Neuronal stem cell (in vitro differentiated cells): ENCODE results near the gene C9orf40.
A peak's percentile ranks its signal among the peaks of the same experiment; 100 is the strongest.

Experiments used
- DNase-seq: peaks from one replicate; pipeline ENCODE4 v3.0.0-alpha.2; 2013; ENCODE audit warnings: low spot score
- H2AFZ ChIP-seq: one replicate; pipeline ENCODE4 v1.6.1; 2013; ENCODE audit warnings: mild to moderate bottlenecking, low read length, inconsistent platforms
- H2AK5ac ChIP-seq: 2 replicates; pipeline ENCODE4 v1.6.1; 2013; ENCODE audit warnings: low read depth, mild to moderate bottlenecking, inconsistent platforms, low read length, moderate library complexity, mixed read lengths
- H2BK120ac ChIP-seq: 2 replicates; pipeline ENCODE4 v1.6.1; 2013; ENCODE audit warnings: low read depth, mild to moderate bottlenecking, inconsistent platforms, low read length, moderate library complexity, mixed read lengths
- H2BK12ac ChIP-seq: one replicate; pipeline ENCODE4 v1.6.1; 2013; ENCODE audit warnings: low read length, inconsistent platforms
- H2BK15ac ChIP-seq: 2 replicates; pipeline ENCODE4 v1.6.1; 2013; ENCODE audit warnings: mild to moderate bottlenecking, low read length, inconsistent platforms, mixed read lengths
- H2BK5ac ChIP-seq: one replicate; pipeline ENCODE4 v1.6.1; 2013; ENCODE audit warnings: inconsistent platforms, mild to moderate bottlenecking, low read length, moderate library complexity
- H3K14ac ChIP-seq: one replicate; pipeline ENCODE4 v1.6.1; 2013; ENCODE audit warnings: low read length, inconsistent platforms
- H3K18ac ChIP-seq: 2 replicates; pipeline ENCODE4 v1.6.1; 2013; ENCODE audit warnings: low read length, inconsistent platforms
- H3K23ac ChIP-seq: 2 replicates; pipeline ENCODE4 v1.6.1; 2013; ENCODE audit warnings: low read depth, mild to moderate bottlenecking, mixed read lengths, low read length, inconsistent platforms; ENCODE audit not compliant: poor library complexity
- H3K27ac ChIP-seq: replicated peaks from 3 replicates; pipeline ENCODE4 v1.5.1; 2013; ENCODE audit warnings: low read length, inconsistent platforms
- H3K27me3 ChIP-seq, 3 experiments: 2 replicates each; pipeline ENCODE4 v1.6.1; 2013; ENCODE audit warnings: low read length in 3 of 3, mild to moderate bottlenecking in 2 of 3, inconsistent platforms in 1 of 3, low read depth in 1 of 3, mixed read lengths in 1 of 3, moderate library complexity in 1 of 3; ENCODE audit not compliant: control insufficient read depth in 3 of 3, insufficient read depth in 3 of 3
- H3K36me3 ChIP-seq, 2 donors: replicated peaks in 1 of 2; 2 replicates each; pipeline ENCODE4 v1.6.1; 2013; ENCODE audit warnings: low read length in 2 of 2; ENCODE audit not compliant: control insufficient read depth in 2 of 2, insufficient read depth in 2 of 2
- H3K4ac ChIP-seq: 2 replicates; pipeline ENCODE4 v1.6.1; 2013; ENCODE audit warnings: inconsistent platforms, mild to moderate bottlenecking, low read length, moderate library complexity
- H3K4me1 ChIP-seq, 2 donors: 1 replicate in 1 of 2; 2 replicates in 1 of 2; pipeline ENCODE4 v1.6.1; 2013; ENCODE audit warnings: low read length in 2 of 2, low read depth in 1 of 2; ENCODE audit not compliant: control insufficient read depth in 2 of 2, insufficient read depth in 1 of 2
- H3K4me2 ChIP-seq: one replicate; pipeline ENCODE4 v1.6.1; 2013; ENCODE audit warnings: mild to moderate bottlenecking, low read length, inconsistent platforms; ENCODE audit not compliant: insufficient read depth, poor library complexity, severe bottlenecking
- H3K4me3 ChIP-seq, 2 donors: 2 replicates each; pipeline ENCODE4 v1.5.1; 2013; ENCODE audit warnings: low read length in 2 of 2, mild to moderate bottlenecking in 2 of 2, inconsistent platforms in 1 of 2, moderate library complexity in 1 of 2
- H3K79me1 ChIP-seq: one replicate; pipeline ENCODE4 v1.6.1; 2013; ENCODE audit warnings: low read depth, mild to moderate bottlenecking, inconsistent platforms, low read length, moderate library complexity
- H3K9ac ChIP-seq: one replicate; pipeline ENCODE4 v1.6.1; 2013; ENCODE audit warnings: mild to moderate bottlenecking, low read depth, low read length, inconsistent platforms; ENCODE audit not compliant: poor library complexity
- H3K9me3 ChIP-seq, 2 donors: replicated peaks in 1 of 2; 2 replicates each; pipeline versions ENCODE3 to v1.6.1; 2013; ENCODE audit warnings: low read length in 2 of 2, mild to moderate bottlenecking in 2 of 2, inconsistent platforms in 1 of 2, low read depth in 1 of 2, mixed read lengths in 1 of 2, moderate library complexity in 1 of 2; ENCODE audit not compliant: control insufficient read depth in 2 of 2, insufficient read depth in 1 of 2
- H4K8ac ChIP-seq: one replicate; pipeline ENCODE4 v1.6.1; 2013; ENCODE audit warnings: low read depth, mild to moderate bottlenecking, inconsistent platforms, low read length, moderate library complexity
- H4K91ac ChIP-seq: one replicate; pipeline ENCODE4 v1.6.1; 2013; ENCODE audit warnings: low read length, low read depth, mild to moderate bottlenecking, inconsistent platforms; ENCODE audit not compliant: poor library complexity
- WGBS, 2 donors: extraction: QIAGEN DNeasy Blood & Tissue Kit; methylation state at CpG; one replicate each; pipeline ENCODE4 v1.1.7; 2013; ENCODE audit warnings: missing lambda C conversion rate in 2 of 2, mixed read lengths in 1 of 2; ENCODE audit not compliant: insufficient read length in 2 of 2, insufficient replicate concordance in 1 of 2; ENCODE audit errors: extremely low coverage in 2 of 2; 5-methylcytosine and 5-hydroxymethylcytosine counted together

The C9orf40 gene

DNA sequence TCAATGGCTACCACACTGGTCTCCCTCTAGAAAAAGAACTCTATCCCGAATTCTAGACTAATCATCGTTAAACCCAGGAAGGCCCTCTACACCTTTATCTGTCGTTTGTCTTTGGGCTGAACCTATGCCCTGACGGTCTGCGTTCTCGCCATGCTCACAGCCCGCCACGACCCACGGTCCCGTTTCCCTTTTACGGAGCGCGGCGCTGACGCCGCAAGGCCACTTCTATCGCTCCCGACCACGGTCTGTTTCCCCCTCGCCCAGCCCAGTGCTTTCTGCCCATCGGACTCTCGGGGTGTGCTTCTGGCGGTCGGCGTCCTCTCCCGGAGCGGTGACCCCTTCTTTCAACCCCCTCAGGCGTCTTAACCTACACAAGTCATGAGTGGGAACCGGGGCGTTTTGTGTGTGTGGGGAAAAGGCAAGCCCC lies 974 bp downstream of the C9orf40 start:
- no peak overlapping the region for H2BK12ac ChIP-seq
- peak overlapping the region; percentile 48 for H3K4me2 ChIP-seq
- H2AK5ac ChIP-seq, result no peak overlapping the region
- H3K27me3 ChIP-seq, result no peaks in the 10 kb centered on the region
- H2BK15ac ChIP-seq, result no peak overlapping the region
- H4K8ac ChIP-seq, result no peak overlapping the region
- H3K27ac ChIP-seq, result peak overlapping the region; percentile 72
- no peaks in the 10 kb centered on the region for H3K79me1 ChIP-seq
- H3K18ac ChIP-seq, result peak overlapping the region; percentile 97
- H2BK5ac ChIP-seq, result no peak overlapping the region
- no peak overlapping the region for H3K4ac ChIP-seq
- H4K91ac ChIP-seq, result no peak overlapping the region
- no peaks in the 10 kb centered on the region for H3K9me3 ChIP-seq
- no peak overlapping the region for H2BK120ac ChIP-seq
- WGBS, 2 donors, result no CpG with 5 or more reads among the region's 30 CpGs
- peaks cover 0 to 20% of the 10 kb centered on the region in 2 donors for H3K36me3 ChIP-seq
- peak overlapping the region; percentile 100 for H2AFZ ChIP-seq
- peak overlapping the region; percentile 93 for H3K9ac ChIP-seq
- H3K4me3 ChIP-seq, result peak overlapping the region; percentile 73 to 92
- H3K4me1 ChIP-seq, result no peaks in the 10 kb centered on the region
- peak overlapping the region; percentile 89 for H3K23ac ChIP-seq
- DNase-seq, result peak; percentile 38
- no peak overlapping the region for H3K14ac ChIP-seq

DNA sequence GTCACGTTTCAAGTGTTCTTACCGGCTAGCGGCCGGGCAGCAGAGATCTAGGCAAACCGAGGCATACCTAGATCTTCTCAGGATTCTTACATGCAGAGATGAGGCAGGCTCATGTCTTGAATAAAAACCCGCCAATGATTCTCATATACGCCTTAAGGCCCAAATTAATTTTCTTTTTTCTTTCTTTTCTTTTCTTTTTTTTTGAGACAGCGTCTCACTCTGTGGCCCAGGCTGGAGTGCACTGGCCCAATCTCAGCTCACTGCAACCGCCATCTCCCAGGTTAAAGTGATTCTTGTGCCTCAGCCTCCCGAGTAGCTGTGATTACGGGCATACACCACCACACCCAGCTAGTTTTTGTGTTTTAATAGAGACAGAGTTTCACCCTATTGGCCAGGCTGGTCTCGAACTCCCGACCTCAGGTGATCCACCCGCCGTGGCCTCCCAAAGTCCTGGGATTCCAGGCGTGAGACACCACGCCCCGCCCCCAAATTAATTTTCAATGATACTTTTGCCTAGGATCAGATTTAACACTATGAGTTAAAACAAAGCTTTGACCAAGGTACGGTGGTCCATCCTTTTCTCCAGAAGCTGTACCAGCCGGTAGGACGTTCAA lies 1.5 kb downstream of the C9orf40 start:
- Histone ChIP-seq H3K4me3 (peak overlapping the region; percentile 73 to 92), H3K4me2 (peak overlapping the region; percentile 48), H4K8ac (no peak overlapping the region), H3K9ac (no peak overlapping the region), H2AFZ (peak overlapping the region; percentile 100), H2AK5ac (peak overlapping the region; percentile 43), H3K14ac (no peak overlapping the region), H3K27ac (no peak overlapping the region), H3K36me3 (peaks cover 0 to 26% of the 10 kb centered on the region in 2 donors), H3K4me1 (no peaks in the 10 kb centered on the region), H2BK15ac (no peak overlapping the region), H3K9me3 (no peaks in the 10 kb centered on the region), H3K4ac (no peak overlapping the region), H3K23ac (no peak overlapping the region), H2BK12ac (peak overlapping the region; percentile 22), H2BK5ac (no peak overlapping the region), H2BK120ac (no peak overlapping the region), H3K79me1 (no peaks in the 10 kb centered on the region), H4K91ac (no peak overlapping the region), H3K18ac (no peak overlapping the region), H3K27me3 (no peaks in the 10 kb centered on the region)
- no peak for DNase-seq
- WGBS, 2 donors, result no CpG with 5 or more reads among the region's 21 CpGs

DNA sequence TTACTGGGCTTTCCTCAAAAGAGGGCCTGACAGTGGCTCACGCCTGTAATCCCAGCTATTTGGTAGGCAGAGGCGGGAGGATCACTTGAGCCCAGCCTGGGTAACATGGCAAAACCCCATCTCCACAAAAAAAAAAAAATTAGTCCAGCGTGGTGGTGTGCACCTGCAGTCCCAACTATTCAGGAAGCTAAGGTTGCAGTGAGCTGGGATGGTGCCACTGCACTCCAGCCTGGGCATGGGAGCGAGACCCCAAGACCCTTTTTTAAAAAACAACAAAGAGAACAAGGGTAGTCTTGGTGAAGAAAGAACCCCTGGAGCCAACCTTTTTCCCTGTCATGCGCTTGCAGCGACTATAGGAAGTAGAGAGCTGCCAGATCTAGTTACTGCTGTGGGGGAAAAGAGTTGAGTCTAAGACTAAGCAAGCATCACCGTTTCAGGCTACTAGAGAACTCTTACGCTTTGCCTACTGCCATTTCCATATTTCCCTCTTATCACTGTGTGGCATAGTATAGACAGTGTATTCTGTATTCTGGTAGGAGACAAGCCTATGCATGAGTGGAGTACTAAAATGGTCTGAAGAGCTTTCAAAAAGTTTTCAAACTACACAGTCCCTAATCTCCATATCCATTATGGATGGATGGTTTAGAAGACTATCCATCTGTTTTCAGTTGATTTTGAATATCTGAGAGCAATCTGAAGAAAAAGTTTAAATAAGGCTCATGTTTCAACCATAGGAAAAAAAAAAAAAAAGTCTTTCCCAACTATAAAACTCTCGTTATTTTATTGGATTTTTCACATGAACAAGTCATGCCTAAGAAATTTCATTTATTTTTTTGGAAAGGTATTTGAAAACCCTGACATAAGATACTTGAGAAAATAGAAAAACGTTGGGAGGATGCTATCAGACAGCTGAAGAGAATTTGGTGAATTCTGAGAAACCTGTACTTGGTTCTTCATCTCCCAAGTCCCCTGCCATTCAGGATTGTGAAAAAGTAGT lies 2.6 kb downstream of the C9orf40 start:
- H2AK5ac ChIP-seq, result no peak overlapping the region
- no peak overlapping the region for H3K9ac ChIP-seq
- no peak overlapping the region for H2BK120ac ChIP-seq
- no peaks in the 10 kb centered on the region for H3K27me3 ChIP-seq
- H3K23ac ChIP-seq, result no peak overlapping the region
- no peak overlapping the region for H2BK15ac ChIP-seq
- no peak overlapping the region for H4K8ac ChIP-seq
- no peak overlapping the region for H3K27ac ChIP-seq
- no peak overlapping the region for H3K14ac ChIP-seq
- no peaks in the 10 kb centered on the region for H3K79me1 ChIP-seq
- no peak overlapping the region for H3K18ac ChIP-seq
- no peak overlapping the region for H2BK5ac ChIP-seq
- no peak overlapping the region for H3K4me3 ChIP-seq
- H3K36me3 ChIP-seq, result peaks cover 0 to 27% of the 10 kb centered on the region in 2 donors
- H3K9me3 ChIP-seq, result no peaks in the 10 kb centered on the region
- H2BK12ac ChIP-seq, result no peak overlapping the region
- H3K4me1 ChIP-seq, result no peaks in the 10 kb centered on the region
- no peak overlapping the region for H3K4ac ChIP-seq
- no peak overlapping the region for H3K4me2 ChIP-seq
- DNase-seq, result no peak
- H4K91ac ChIP-seq, result no peak overlapping the region
- H2AFZ ChIP-seq, result no peak overlapping the region
- no CpG with 5 or more reads among the region's 10 CpGs for WGBS, 2 donors

DNA sequence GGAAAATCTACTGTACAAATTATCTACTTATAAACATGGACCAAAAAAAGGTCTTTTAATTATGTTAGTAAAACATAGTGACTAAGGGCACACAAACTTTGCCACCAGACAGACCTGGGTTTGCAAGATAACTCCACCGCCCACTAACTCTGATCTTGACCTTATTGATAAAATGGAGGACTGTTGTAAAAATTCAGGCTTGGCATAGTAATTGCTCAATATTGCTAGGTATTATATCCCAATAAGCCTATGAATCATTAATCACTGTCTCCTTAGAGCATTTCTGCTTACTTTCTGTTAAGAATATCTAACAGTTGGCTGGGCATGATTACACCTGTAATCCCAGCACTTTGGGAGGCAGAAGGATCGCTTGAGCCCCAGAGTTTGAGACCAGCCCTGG lies 3.8 kb downstream of the C9orf40 start:
- peaks cover 0 to 27% of the 10 kb centered on the region in 2 donors for H3K36me3 ChIP-seq
- no peaks in the 10 kb centered on the region for H3K9me3 ChIP-seq
- H2AK5ac ChIP-seq, result no peak overlapping the region
- H3K4ac ChIP-seq, result no peak overlapping the region
- no peak overlapping the region for H3K18ac ChIP-seq
- no peak overlapping the region for H2BK12ac ChIP-seq
- no peak for DNase-seq
- H3K4me2 ChIP-seq, result no peak overlapping the region
- H3K27ac ChIP-seq, result no peak overlapping the region
- H4K8ac ChIP-seq, result no peak overlapping the region
- H3K23ac ChIP-seq, result no peak overlapping the region
- H4K91ac ChIP-seq, result no peak overlapping the region
- H3K14ac ChIP-seq, result no peak overlapping the region
- H2BK15ac ChIP-seq, result no peak overlapping the region
- H3K9ac ChIP-seq, result no peak overlapping the region
- no peaks in the 10 kb centered on the region for H3K27me3 ChIP-seq
- H3K4me3 ChIP-seq, result no peak overlapping the region
- H3K4me1 ChIP-seq, result no peaks in the 10 kb centered on the region
- H2AFZ ChIP-seq, result no peak overlapping the region
- no peaks in the 10 kb centered on the region for H3K79me1 ChIP-seq
- H2BK120ac ChIP-seq, result no peak overlapping the region
- no peak overlapping the region for H2BK5ac ChIP-seq
- WGBS, 2 donors, result no CpG with 5 or more reads among the region's 2 CpGs
